HFF-Myc (cell line): ENCODE data around the gene RAB8B.

Source experiments
- DNase-seq: peaks from one replicate; pipeline ENCODE4 v3.0.0-alpha.2; 2011; ENCODE audit warnings: low read depth; ENCODE audit errors: extremely low read depth
- H3K4me3 ChIP-seq: replicated peaks from 2 replicates; pipeline ENCODE4 v1.5.1; 2011; ENCODE audit warnings: low read depth, mild to moderate bottlenecking, control low read depth, low read length
- TF ChIP-seq, protein P1 (sequence below): IDR thresholded peaks from 2 replicates; pipeline ENCODE4 v1.5.1; 2012; ENCODE audit warnings: mild to moderate bottlenecking, low read depth, low read length, control low read depth; ENCODE audit errors: missing control alignments

The RAB8B gene

DNA sequence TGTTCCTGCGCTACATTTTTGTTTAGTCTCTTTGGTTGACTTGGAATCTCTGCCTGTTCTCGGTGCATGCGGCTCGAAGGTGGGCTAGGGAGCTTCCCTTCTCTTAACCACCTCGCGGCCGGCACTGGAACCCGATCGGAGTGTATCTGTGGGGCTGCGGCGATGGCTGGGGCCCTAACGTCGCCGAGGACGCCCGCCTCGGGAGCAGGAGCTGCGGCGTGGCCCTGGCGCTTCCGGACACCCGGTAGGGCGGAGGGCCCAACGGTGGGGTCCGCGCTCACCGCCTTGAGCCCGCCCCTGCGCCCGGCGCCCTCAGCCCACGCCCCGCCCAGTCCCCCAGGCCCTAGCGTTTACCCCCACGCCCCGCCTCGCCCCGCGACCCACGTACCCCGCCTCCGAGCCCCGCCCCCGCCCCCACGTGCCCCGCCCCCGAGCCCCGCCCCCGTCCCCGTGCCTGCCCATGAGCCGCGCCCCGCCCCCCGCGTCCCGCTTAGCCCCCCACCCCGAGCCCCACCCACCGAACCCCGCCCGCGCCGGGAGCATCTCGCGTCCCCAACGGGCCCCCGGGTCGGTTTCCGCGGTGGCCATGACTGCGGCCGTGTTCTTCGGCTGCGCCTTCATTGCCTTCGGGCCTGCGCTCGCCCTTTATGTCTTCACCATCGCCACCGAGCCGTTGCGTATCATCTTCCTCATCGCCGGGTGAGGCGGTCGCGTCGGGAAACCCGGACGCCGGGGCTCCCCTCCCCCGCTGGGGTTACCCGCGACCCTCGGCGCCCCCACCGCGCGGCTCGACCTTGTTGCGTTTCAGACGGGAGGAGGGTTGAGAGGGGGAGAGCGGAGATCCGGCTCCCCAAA, 87.9 kb downstream of the RAB8B start, which contains the start of gene APH1B:
TSS of gene APH1B (plus strand) at position 568 of the 855 bp plus-strand sequence. CDS start at position 587, 19 bp downstream.
- H3K4me3 ChIP-seq, result peak within 1 kb of the TSS; percentile 62
- TF ChIP-seq, protein P1, sequence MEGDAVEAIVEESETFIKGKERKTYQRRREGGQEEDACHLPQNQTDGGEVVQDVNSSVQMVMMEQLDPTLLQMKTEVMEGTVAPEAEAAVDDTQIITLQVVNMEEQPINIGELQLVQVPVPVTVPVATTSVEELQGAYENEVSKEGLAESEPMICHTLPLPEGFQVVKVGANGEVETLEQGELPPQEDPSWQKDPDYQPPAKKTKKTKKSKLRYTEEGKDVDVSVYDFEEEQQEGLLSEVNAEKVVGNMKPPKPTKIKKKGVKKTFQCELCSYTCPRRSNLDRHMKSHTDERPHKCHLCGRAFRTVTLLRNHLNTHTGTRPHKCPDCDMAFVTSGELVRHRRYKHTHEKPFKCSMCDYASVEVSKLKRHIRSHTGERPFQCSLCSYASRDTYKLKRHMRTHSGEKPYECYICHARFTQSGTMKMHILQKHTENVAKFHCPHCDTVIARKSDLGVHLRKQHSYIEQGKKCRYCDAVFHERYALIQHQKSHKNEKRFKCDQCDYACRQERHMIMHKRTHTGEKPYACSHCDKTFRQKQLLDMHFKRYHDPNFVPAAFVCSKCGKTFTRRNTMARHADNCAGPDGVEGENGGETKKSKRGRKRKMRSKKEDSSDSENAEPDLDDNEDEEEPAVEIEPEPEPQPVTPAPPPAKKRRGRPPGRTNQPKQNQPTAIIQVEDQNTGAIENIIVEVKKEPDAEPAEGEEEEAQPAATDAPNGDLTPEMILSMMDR, result no peak
- DNase-seq, result no peak

DNA sequence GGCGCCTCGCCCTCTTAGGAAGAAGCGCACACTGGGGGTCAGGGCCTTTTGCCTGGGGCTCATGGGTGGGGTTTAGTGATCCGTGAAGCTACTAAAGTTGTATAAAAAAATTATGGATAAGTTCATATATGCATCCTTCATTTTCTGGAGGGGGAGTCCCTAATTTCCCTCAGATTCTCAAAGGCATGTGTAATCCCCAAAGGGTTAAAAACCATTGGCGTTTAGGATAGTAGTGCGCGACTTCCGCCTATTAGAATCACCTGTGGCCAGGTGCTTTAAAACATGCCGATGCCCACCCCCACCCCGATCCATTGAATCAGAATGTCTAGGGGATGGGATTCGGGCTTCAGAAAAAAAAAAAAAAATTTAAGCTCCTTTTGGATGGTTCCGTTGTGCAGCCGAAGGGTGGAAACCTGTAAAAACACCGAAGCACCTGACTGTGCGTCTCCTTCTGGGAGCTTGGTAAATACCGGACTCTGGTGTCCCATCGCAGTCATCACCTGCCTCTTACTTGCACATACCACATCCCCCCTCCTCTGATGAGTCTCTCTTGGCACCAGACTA, 88.6 kb downstream of the RAB8B start:
- TF ChIP-seq, protein P1, result no peak
- peak overlapping the region; percentile 62 for H3K4me3 ChIP-seq
- DNase-seq, result no peak

DNA sequence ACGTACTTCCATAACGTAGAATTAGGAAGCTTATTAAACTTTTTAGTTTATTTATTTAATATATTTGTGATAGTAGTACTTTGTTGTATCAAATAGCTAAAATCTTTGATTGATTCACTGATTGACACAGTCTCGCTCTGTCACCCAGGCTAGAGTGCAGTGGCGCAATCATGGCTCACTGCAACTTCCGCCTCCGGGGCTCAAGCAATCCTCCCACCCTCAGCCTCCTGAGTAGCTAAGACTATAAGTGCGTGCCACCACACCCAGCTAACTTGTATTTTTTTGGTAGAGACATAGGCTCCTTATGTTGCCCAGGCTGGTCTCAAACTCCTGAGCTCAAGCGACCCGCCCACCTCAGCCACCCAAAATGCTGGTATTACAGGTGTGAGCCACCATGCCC, 93.7 kb downstream of the RAB8B start:
- H3K4me3 ChIP-seq, result no peak overlapping the region
- no peak for DNase-seq

DNA sequence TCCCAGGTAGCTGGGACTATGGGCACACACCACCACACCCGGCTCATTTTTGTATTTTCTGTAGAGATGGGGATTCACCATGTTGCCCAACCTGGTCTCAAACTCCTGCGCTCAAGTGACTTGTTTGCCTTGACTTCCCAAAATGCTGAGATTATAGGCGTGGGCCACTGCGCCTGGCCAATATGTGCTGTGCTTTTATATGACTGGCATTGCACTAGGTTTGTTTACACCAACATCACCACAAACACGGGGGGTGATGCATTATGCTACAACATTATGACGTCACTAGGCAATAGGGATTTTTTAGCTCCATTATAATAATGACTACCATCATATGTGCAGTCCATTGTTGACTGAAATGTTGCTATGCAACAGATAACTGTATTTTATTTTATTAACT, 94.9 kb downstream of the RAB8B start:
- TF ChIP-seq, protein P1, result no peak
- no peak for DNase-seq
- no peak overlapping the region for H3K4me3 ChIP-seq

More for the DNA sequence above, 93.7 kb downstream of the RAB8B start:
- TF ChIP-seq, protein P1, result no peak

DNA sequence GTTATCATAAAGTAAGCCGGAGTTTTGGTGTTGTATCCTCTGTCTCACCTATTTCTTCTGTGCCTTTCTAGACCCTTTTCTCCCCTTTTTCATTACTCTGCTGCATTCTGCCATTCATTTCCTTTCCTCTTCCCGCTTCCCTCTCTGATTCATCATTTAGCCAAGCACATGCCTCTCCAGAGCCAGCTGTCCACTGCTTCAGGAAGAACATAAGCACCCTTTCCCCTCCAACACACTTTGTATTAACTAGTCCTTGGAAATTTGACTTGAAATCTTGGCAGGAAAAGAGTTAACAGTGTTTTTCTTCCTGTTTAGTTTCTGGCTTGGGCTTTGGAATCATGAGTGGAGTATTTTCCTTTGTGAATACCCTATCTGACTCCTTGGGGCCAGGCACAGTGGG, 97.7 kb downstream of the RAB8B start:
- no peak overlapping the region for H3K4me3 ChIP-seq
- TF ChIP-seq, protein P1, result no peak

DNA sequence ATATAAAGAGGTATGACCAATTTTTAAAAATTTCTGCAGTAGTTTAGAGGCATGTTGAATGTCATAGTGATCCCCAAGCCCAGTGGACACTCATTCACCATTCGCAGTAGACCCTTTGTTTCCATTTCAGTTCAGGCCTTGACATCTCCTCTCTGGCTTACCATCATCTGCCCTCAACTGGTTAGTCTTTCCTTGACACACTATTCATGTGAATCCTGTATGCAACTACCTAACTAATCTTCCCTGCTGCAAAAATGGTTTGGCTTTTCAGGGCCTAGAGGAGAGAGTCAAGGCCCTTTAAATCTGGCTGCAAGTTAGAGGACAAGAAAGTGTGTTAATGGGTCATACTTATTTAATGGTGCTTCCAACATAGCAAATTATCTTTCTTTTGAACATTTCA, 98.9 kb downstream of the RAB8B start:
- TF ChIP-seq, protein P1, result no peak
- H3K4me3 ChIP-seq, result no peak overlapping the region
- DNase-seq, result no peak

More for the DNA sequence above, 97.7 kb downstream of the RAB8B start:
- no peak for DNase-seq
